Calu3 (cell line): ENCODE measurements around the gene GZMA. TPM values are rescaled to one million over a fixed set of nuclear protein-coding genes. Genes with fewer than 3 reads are reported as not detected.

Experiments
- Bru-seq: library from RNA; stranded (reverse); fragments of 400-500 nt; gene quantifications from one replicate; lab custom pipeline; 2021; lab: Mats Ljungman, UMichigan
- BruChase-seq, 2 experiments: library from RNA; stranded (reverse); fragments of 400-500 nt; gene quantifications; one replicate each; lab custom pipeline; 2021; lab: Mats Ljungman, UMichigan
- BruUV-seq: library from RNA; stranded (reverse); fragments of 400-500 nt; replicated peaks from 2 replicates; lab custom pipeline; 2021; lab: Mats Ljungman, UMichigan
- CTCF ChIA-PET: fragments of 300-600 bp; sonication (Branson Sonifier 250); formaldehyde crosslinking; loops from one replicate; lab custom pipeline; 2022; ENCODE audit warnings: antibody characterized with exemption; lab: Charles Lee
- DNase-seq: peaks from one replicate; pipeline ENCODE4 v3.0.0; 2022
- H3K27ac Mint-ChIP-seq: one replicate; pipeline ENCODE4 v1.8.0; 2022; ENCODE audit warnings: mixed read lengths; ENCODE audit not compliant: unreplicated experiment
- H3K27me3 Mint-ChIP-seq: one replicate; pipeline ENCODE4 v1.8.0; 2022; ENCODE audit warnings: mixed read lengths; ENCODE audit not compliant: unreplicated experiment
- H3K36me3 Mint-ChIP-seq: one replicate; pipeline ENCODE4 v1.8.0; 2022; ENCODE audit warnings: mild to moderate bottlenecking, moderate library complexity, mixed read lengths; ENCODE audit not compliant: insufficient read depth, unreplicated experiment
- H3K4me1 Mint-ChIP-seq: one replicate; pipeline ENCODE4 v1.8.0; 2022; ENCODE audit warnings: mild to moderate bottlenecking, low read depth, mixed read lengths; ENCODE audit not compliant: unreplicated experiment
- H3K4me3 Mint-ChIP-seq: one replicate; pipeline ENCODE4 v1.8.0; 2022; ENCODE audit warnings: mild to moderate bottlenecking, low read depth, moderate library complexity, mixed read lengths; ENCODE audit not compliant: unreplicated experiment
- H3K9me3 Mint-ChIP-seq: one replicate; pipeline ENCODE4 v1.8.0; 2022; ENCODE audit warnings: low read depth, mixed read lengths; ENCODE audit not compliant: unreplicated experiment
- intact Hi-C: fragments of 100-400 bp; cut with micrococcal nuclease; formaldehyde crosslinking; loops from one replicate; pipeline ENCODE4 v1.10.0; 2022; ENCODE audit not compliant: unreplicated experiment
- long read RNA-seq: library from polyadenylated mRNA; stranded (forward); transcript quantifications from one replicate; pipeline ENCODE4 v2.0.0, GENCODE V29; 2022
- total RNA-seq: library from RNA; stranded (reverse); gene quantifications from 2 replicates; pipeline ENCODE4 v1.2.3, GENCODE V29; 2022
- TF ChIP-seq, protein P1 (sequence below): fragments of 200-600 bp; IDR thresholded peaks from one replicate; pipeline ENCODE4 v1.8.0; 2022; ENCODE audit warnings: antibody characterized with exemption; ENCODE audit not compliant: unreplicated experiment

GZMA gene
- not detected in 2 replicates for total RNA-seq
- not detected for Bru-seq, nascent RNA
- not detected for BruChase-seq, experiment 1, labeled RNA remaining after a 6-hour chase
- BruChase-seq, experiment 2, labeled RNA remaining after a 2-hour chase: not detected
- long read RNA-seq: 0 reads

DNA sequence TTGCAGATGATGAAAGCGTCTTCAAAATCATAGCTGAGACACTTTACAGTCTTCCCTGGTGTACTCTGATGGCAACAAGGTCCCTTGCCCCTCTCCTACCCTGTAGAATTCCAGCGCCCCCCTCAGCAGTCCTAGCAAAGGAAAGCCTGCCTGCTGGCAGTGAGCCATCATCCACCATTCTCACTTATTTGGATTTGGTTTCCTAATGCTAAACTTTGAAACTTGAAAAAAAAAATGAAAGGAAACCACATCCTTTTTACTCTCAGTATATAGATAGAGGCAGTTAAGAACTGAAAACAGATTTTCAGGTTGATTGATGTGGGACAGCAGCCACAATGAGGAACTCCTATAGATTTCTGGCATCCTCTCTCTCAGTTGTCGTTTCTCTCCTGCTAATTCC, at the start of gene GZMA:
Gene GZMA (plus strand): TSS at position 299 of the 400 bp plus-strand sequence. CDS start 37 bp downstream, at position 336.
- H3K27me3 Mint-ChIP-seq: peaks cover 56% of the 10 kb centered on the region
- DNase-seq: no peak
- H3K4me3 Mint-ChIP-seq: no peak within 1 kb of the TSS
- BruUV-seq: no TSS peak
- no peaks in the 10 kb centered on the region for H3K36me3 Mint-ChIP-seq
- TF ChIP-seq, protein P1, sequence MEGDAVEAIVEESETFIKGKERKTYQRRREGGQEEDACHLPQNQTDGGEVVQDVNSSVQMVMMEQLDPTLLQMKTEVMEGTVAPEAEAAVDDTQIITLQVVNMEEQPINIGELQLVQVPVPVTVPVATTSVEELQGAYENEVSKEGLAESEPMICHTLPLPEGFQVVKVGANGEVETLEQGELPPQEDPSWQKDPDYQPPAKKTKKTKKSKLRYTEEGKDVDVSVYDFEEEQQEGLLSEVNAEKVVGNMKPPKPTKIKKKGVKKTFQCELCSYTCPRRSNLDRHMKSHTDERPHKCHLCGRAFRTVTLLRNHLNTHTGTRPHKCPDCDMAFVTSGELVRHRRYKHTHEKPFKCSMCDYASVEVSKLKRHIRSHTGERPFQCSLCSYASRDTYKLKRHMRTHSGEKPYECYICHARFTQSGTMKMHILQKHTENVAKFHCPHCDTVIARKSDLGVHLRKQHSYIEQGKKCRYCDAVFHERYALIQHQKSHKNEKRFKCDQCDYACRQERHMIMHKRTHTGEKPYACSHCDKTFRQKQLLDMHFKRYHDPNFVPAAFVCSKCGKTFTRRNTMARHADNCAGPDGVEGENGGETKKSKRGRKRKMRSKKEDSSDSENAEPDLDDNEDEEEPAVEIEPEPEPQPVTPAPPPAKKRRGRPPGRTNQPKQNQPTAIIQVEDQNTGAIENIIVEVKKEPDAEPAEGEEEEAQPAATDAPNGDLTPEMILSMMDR: no peak
- peaks cover 8% of the 10 kb centered on the region for H3K4me1 Mint-ChIP-seq
- CTCF ChIA-PET: no interaction called here
- intact Hi-C loops: no loop called here
- peaks cover 2% of the 10 kb centered on the region for H3K9me3 Mint-ChIP-seq
- H3K27ac Mint-ChIP-seq: no peak within 1 kb of the TSS

DNA sequence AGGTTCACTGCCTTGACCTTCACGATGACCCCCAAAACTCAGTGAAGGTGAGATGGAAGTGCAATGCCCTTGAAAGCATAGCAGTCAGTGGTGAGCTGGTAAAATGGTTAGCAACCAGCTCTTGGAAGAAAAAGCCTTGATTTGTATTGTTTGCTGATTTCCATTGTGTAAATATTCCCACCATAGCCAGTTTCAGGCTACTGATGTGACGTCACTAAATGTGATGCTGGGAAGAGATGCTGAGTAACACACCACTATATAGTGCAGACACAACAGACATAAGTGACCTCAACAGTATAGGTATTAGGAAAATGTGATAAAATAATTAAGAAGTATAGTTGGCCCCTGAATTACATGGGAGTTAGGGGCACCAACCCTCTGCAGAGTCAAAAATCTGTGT, 47.3 kb upstream of the GZMA start:
- no peak overlapping the region for H3K4me3 Mint-ChIP-seq
- CTCF ChIA-PET: no interaction called here
- no peaks in the 10 kb centered on the region for H3K4me1 Mint-ChIP-seq
- H3K9me3 Mint-ChIP-seq: peaks cover 3% of the 10 kb centered on the region
- TF ChIP-seq, protein P1: no peak
- no peak for DNase-seq
- intact Hi-C loops: no loop called here
- BruUV-seq: no TSS peak
- H3K36me3 Mint-ChIP-seq: no peaks in the 10 kb centered on the region
- H3K27me3 Mint-ChIP-seq: peaks cover 68% of the 10 kb centered on the region
- H3K27ac Mint-ChIP-seq: no peak overlapping the region

DNA sequence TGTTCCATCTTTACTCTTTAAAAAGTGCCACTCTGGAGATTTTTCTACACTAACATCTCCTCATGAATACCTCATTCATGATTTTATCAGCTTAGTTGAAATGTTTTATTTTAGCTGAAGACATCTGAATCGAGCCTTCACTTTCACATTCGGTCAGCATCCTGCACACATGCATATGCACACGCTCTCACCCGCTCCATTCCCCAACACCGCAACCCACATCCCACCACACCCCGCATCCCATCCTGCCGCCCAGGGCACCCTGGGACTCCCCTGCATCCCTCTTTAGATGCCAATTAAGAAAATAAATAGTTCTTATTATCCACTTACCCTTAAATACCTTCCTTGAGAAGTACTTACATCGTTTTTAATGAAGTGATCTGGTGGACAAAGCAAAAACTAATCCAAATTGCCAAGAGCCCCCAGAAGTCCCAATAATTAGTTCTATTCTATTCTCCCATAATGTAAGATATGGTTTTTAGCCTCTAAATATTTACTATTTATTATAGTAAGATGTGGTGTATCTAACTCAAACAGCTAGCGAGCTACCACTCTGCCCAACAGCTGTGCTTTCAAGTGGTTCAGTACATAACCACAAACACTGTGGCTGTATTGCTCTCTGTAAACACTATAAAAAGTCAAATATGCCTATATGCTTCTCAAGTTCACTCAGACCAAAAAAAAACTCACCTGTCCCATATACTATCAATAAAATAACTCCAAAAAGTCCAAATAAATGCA, 40.2 kb upstream of the GZMA start:
- Mint-ChIP-seq H3K27ac (no peak overlapping the region), H3K4me1 (no peaks in the 10 kb centered on the region), H3K9me3 (no peaks in the 10 kb centered on the region), H3K4me3 (no peak overlapping the region), H3K27me3 (peaks cover 73% of the 10 kb centered on the region), H3K36me3 (no peaks in the 10 kb centered on the region)
- TF ChIP-seq, protein P1: no peak
- no peak for DNase-seq
- CTCF ChIA-PET: no interaction called here
- intact Hi-C loops: no loop called here
- BruUV-seq: no TSS peak

DNA sequence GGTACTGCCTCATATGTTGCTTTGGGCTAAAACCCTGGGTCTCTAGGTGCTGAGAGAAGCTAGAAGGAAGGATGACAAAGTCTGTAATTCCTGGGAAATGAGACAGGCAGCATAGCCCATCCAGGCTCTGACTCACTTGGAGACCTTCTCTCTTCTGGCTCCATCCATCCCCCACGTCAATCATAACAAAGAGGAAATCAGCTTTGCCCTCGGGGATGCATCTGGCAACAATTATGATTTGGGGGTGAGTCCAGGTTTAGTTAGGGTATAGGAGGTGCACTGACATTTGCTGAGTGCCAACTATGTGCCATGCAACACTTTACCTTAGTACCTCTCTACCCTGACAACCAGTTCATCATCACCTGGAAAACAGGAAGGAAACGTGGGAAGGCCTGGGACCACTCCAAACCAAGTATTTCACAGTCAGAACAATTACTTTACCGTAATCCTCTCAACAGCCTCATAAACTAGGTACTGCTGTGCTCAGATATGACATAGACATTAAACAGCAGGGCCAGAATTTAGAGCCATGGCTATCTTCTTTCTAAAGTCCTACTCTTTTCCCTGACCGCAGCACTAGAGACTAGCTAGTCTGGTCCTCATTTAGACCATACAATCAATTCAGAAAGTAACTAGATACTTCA, 39.1 kb upstream of the GZMA start:
- Mint-ChIP-seq H3K27ac (no peak overlapping the region), H3K4me1 (no peaks in the 10 kb centered on the region), H3K36me3 (no peaks in the 10 kb centered on the region), H3K9me3 (no peaks in the 10 kb centered on the region), H3K27me3 (peaks cover 68% of the 10 kb centered on the region), H3K4me3 (no peak overlapping the region)
- BruUV-seq: no TSS peak
- TF ChIP-seq, protein P1: no peak
- intact Hi-C loops: no loop called here
- DNase-seq: no peak
- CTCF ChIA-PET: no interaction called here
